ENCODE measurements around the gene ELP2. TPM values are rescaled to one million over a fixed set of nuclear protein-coding genes. Genes with fewer than 3 reads are reported as not detected.
"Not testable (repeated sequence)": the region's sequence is repeated elsewhere in the genome, so short reads cannot be mapped to it uniquely, and the experiment has no call there.

The ELP2 gene
- total RNA-seq, 1 donor from 2014 or later = 96.2 TPM

- Mint-ChIP-seq H3K9me3 (ENCODE audit: unreplicated experiment) (peaks cover 2% of the 10 kb centered on the region), H3K36me3 (ENCODE audit: unreplicated experiment) (peaks cover 21% of the 10 kb centered on the region), H3K27me3 (ENCODE audit: unreplicated experiment) (peaks cover 4% of the 10 kb centered on the region), H3K4me3 (ENCODE audit: unreplicated experiment) (no peak overlapping the region), H3K4me1 (ENCODE audit: low read depth, unreplicated experiment) (no peaks in the 10 kb centered on the region), H3K27ac (ENCODE audit: unreplicated experiment) (no peak overlapping the region)
- no peak for DNase-seq
- no peak for TF ChIP-seq CTCF (IDR thresholded peaks at IDR 0.05; ENCODE audit: partially characterized antibody, unreplicated experiment)
Observed at GRCh38 chr18:36086186-36086585, 43.5 kb upstream of the ELP2 start.

- no peaks in the 10 kb centered on the region for H3K4me1 Mint-ChIP-seq (ENCODE audit: low read depth, unreplicated experiment)
- H3K4me3 Mint-ChIP-seq (ENCODE audit: unreplicated experiment) = no peak overlapping the region
- H3K9me3 Mint-ChIP-seq (ENCODE audit: unreplicated experiment) = peaks cover 2% of the 10 kb centered on the region
- peaks cover 4% of the 10 kb centered on the region for H3K27me3 Mint-ChIP-seq (ENCODE audit: unreplicated experiment)
- H3K36me3 Mint-ChIP-seq (ENCODE audit: unreplicated experiment) = peaks cover 12% of the 10 kb centered on the region
- no peak overlapping the region for H3K27ac Mint-ChIP-seq (ENCODE audit: unreplicated experiment)
- TF ChIP-seq CTCF (IDR thresholded peaks at IDR 0.05; ENCODE audit: partially characterized antibody, unreplicated experiment) = no peak
- no peak for DNase-seq
Observed at GRCh38 chr18:36088256-36088655, 41.4 kb upstream of the ELP2 start.

GRCh38 chr18:36089001-36089400 is 40.7 kb upstream of the ELP2 start:
- peaks cover 2% of the 10 kb centered on the region for H3K9me3 Mint-ChIP-seq (ENCODE audit: unreplicated experiment)
- no peaks in the 10 kb centered on the region for H3K4me1 Mint-ChIP-seq (ENCODE audit: low read depth, unreplicated experiment)
- H3K27me3 Mint-ChIP-seq (ENCODE audit: unreplicated experiment) = peaks cover 4% of the 10 kb centered on the region
- no peak for TF ChIP-seq CTCF (IDR thresholded peaks at IDR 0.05; ENCODE audit: partially characterized antibody, unreplicated experiment)
- no peak overlapping the region for H3K27ac Mint-ChIP-seq (ENCODE audit: unreplicated experiment)
- H3K36me3 Mint-ChIP-seq (ENCODE audit: unreplicated experiment) = peaks cover 10% of the 10 kb centered on the region
- no peak overlapping the region for H3K4me3 Mint-ChIP-seq (ENCODE audit: unreplicated experiment)
- no peak for DNase-seq

GRCh38 chr18:36092116-36092515 is 37.6 kb upstream of the ELP2 start:
- not testable (repeated sequence) for H3K9me3 Mint-ChIP-seq (ENCODE audit: unreplicated experiment); H3K27ac Mint-ChIP-seq (ENCODE audit: unreplicated experiment); H3K4me1 Mint-ChIP-seq (ENCODE audit: low read depth, unreplicated experiment); H3K27me3 Mint-ChIP-seq (ENCODE audit: unreplicated experiment); H3K4me3 Mint-ChIP-seq (ENCODE audit: unreplicated experiment); DNase-seq; H3K36me3 Mint-ChIP-seq (ENCODE audit: unreplicated experiment)

GRCh38 chr18:36094431-36094830 is 35.3 kb upstream of the ELP2 start:
- TF ChIP-seq CTCF (IDR thresholded peaks at IDR 0.05; ENCODE audit: partially characterized antibody, unreplicated experiment) = no peak
- H3K4me1 Mint-ChIP-seq (ENCODE audit: low read depth, unreplicated experiment) = no peaks in the 10 kb centered on the region
- H3K27ac Mint-ChIP-seq (ENCODE audit: unreplicated experiment) = no peak overlapping the region

More at GRCh38 chr18:36094431-36094830, 35.3 kb upstream of the ELP2 start:
- peaks cover 2% of the 10 kb centered on the region for H3K27me3 Mint-ChIP-seq (ENCODE audit: unreplicated experiment)
- no peaks in the 10 kb centered on the region for H3K9me3 Mint-ChIP-seq (ENCODE audit: unreplicated experiment)
- no peak for DNase-seq
- no peak overlapping the region for H3K4me3 Mint-ChIP-seq (ENCODE audit: unreplicated experiment)
- no peaks in the 10 kb centered on the region for H3K36me3 Mint-ChIP-seq (ENCODE audit: unreplicated experiment)
